ENCODE data around the gene SIRT4. TPM values are rescaled to one million over a fixed set of nuclear protein-coding genes. Genes with fewer than 3 reads are reported as not detected.

SIRT4 gene
- total and polyA plus RNA-seq, 2 of the 8 experiments (the other 6 are each of a cell fraction or from before 2014, with no cell fraction given) = 3.8 to 4.1 TPM

- Histone ChIP-seq H2BK12ac (ENCODE audit: low read depth, low read length) (no peak overlapping the region), H3K4me1 (replicated peaks in 1 of 4; ENCODE audit: control insufficient read depth in 3 of 4, insufficient read depth in 4 of 4, low read length in 3 of 4) (no peaks in the 10 kb centered on the region), H3K79me2 (ENCODE audit: control insufficient read depth in 1 of 2, insufficient read depth in 2 of 2, low read length in 2 of 2) (no peaks in the 10 kb centered on the region), H2BK120ac (replicated peaks; ENCODE audit: low read depth, low read length) (no peak overlapping the region), H3K18ac (ENCODE audit: extremely low read depth, low read length) (no peak overlapping the region), H3K56ac (replicated peaks; ENCODE audit: insufficient read length, low read depth, low read length) (no peak overlapping the region), H4K8ac (ENCODE audit: extremely low read depth, insufficient read depth, low read length) (no peak overlapping the region), H3K27me3 (replicated peaks in 1 of 4; ENCODE audit: control insufficient read depth in 3 of 4, extremely low read depth in 1 of 4, insufficient read depth in 3 of 4, low read length in 3 of 4) (no peaks in the 10 kb centered on the region; a peak in 1 of 7 replicates), H3K23me2 (ENCODE audit: low read depth, low read length) (peaks cover 2% of the 10 kb centered on the region; the same call in 1 of the 2 replicates), H3K14ac (ENCODE audit: insufficient read length) (no peak overlapping the region), H2AK5ac (ENCODE audit: low read depth, low read length) (no peak overlapping the region), H3K79me1 (ENCODE audit: low read depth, low read length) (no peaks in the 10 kb centered on the region), H3K36me3 (ENCODE audit: control insufficient read depth in 2 of 4, insufficient read depth in 4 of 4, low read length in 3 of 4) (no peaks in the 10 kb centered on the region), H2BK20ac (ENCODE audit: low read length) (no peak overlapping the region), H2AFZ (ENCODE audit: low read length) (no peak overlapping the region), H2BK15ac (ENCODE audit: low read length) (no peak overlapping the region), H3K4ac (replicated peaks; ENCODE audit: insufficient read length, low read depth, low read length) (no peak overlapping the region), H4K91ac (replicated peaks; ENCODE audit: insufficient read length, low read length) (no peak overlapping the region), H3K9me3 (ENCODE audit: insufficient read depth in 2 of 2, low read depth in 1 of 2, low read length in 1 of 2) (peaks cover 3 to 9% of the 10 kb centered on the region in 2 experiments), H4K20me1 (replicated peaks in 1 of 2; ENCODE audit: control insufficient read depth in 1 of 2, insufficient read depth in 2 of 2, low read length in 2 of 2) (no peaks in the 10 kb centered on the region), H3K23ac (ENCODE audit: insufficient read length) (no peak overlapping the region), H4K5ac (ENCODE audit: insufficient read length, low read depth, low read length) (no peak overlapping the region), H3K4me3 (ENCODE audit: extremely low read depth in 1 of 4, insufficient read depth in 2 of 4, low read depth in 3 of 4, low read length in 4 of 4) (no peak overlapping the region), H3K4me2 (ENCODE audit: insufficient read depth in 1 of 2, low read depth in 2 of 2, low read length in 2 of 2) (no peak overlapping the region), H2BK5ac (ENCODE audit: low read depth, low read length) (no peak overlapping the region), H3K9ac (replicated peaks in 1 of 4; ENCODE audit: extremely low read depth in 1 of 4, low read depth in 3 of 4, low read length in 3 of 4) (no peak overlapping the region), H3K27ac (ENCODE audit: low read depth, low read length) (no peak overlapping the region)
- FAIRE-seq (no peak), DNase-seq (ENCODE audit: low read depth in 1 of 2, low spot score in 2 of 2) (no peak)
- 84% methylated on average over 5 of the region's 5 CpGs; no CpG with 5 or more reads in 1 of the 2 experiments for WGBS, 2 experiments (ENCODE audit: extremely low coverage in 1 of 2, insufficient coverage in 1 of 2, insufficient read length in 1 of 2, insufficient replicate concordance in 2 of 2, low coverage in 1 of 2, low lambda C conversion rate in 2 of 2, missing lambda C conversion rate in 1 of 2)
- ChIA-PET CTCF (ENCODE audit: partially characterized antibody) (interaction anchor here (0.9 to 2.3 kb wide), 8 partner anchors 16 to 136 kb away, joined by 3 to 8 read pairs (median 3); no protein-coding TSS in a partner anchor), POLR2A (ENCODE audit: partially characterized antibody) (interaction anchor here (1.9 kb wide), 1 partner anchor 40 kb away, joined by 7 read pairs; the partner anchor contains the start of gene RNU4-2)
- TF ChIP-seq TAF1 (IDR thresholded peaks at IDR 0.05; ENCODE audit: low read depth, low read length) (no peak), E2F6 (IDR thresholded peaks at IDR 0.05) (no peak), EZH2 (IDR thresholded peaks at IDR 0.05; ENCODE audit: low read depth, low read length, severe bottlenecking) (no peak), SRF (IDR thresholded peaks at IDR 0.05; ENCODE audit: low read depth, low read length) (no peak), HDAC6 (IDR thresholded peaks at IDR 0.05; ENCODE audit: low read depth, low read length) (no peak), ASH2L (IDR thresholded peaks at IDR 0.05; ENCODE audit: low read length) (no peak), SIRT6 (IDR thresholded peaks at IDR 0.05; ENCODE audit: low read length) (no peak), CTBP2 (IDR thresholded peaks at IDR 0.05; ENCODE audit: borderline replicate concordance, insufficient read depth, insufficient read length, low read length) (no peak), GABPA (IDR thresholded peaks at IDR 0.05; ENCODE audit: borderline replicate concordance, insufficient read depth, low read length) (no peak), TEAD4 (IDR thresholded peaks at IDR 0.05; ENCODE audit: low read depth, low read length) (no peak), PHF8 (conservative IDR thresholded peaks at IDR 0.05; ENCODE audit: low read depth, low read length) (no peak)
- TF ChIP-seq, protein P1, sequence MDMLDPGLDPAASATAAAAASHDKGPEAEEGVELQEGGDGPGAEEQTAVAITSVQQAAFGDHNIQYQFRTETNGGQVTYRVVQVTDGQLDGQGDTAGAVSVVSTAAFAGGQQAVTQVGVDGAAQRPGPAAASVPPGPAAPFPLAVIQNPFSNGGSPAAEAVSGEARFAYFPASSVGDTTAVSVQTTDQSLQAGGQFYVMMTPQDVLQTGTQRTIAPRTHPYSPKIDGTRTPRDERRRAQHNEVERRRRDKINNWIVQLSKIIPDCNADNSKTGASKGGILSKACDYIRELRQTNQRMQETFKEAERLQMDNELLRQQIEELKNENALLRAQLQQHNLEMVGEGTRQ (IDR thresholded peaks at IDR 0.05; ENCODE audit: low read length) = no peak
Observed at GRCh38 chr12:120332041-120332440, 29.9 kb downstream of the SIRT4 start.

All from H1 (cell line).